Tibial nerve (tissue), 4 donors: ENCODE measurements around the gene GALNT14. TPM values are rescaled to one million over a fixed set of nuclear protein-coding genes. Genes with fewer than 3 reads are reported as not detected.

Experiments used
- DNase-seq, 2 donors: peaks; one replicate each; pipeline ENCODE4 v3.0.0-alpha.2; 2019; ENCODE audit warnings: low spot score in 2 of 2
- H3K27ac ChIP-seq, 4 donors: fragments of 200-600 bp; sonication (generic) in 3 of 4; one replicate each; pipeline ENCODE4 v1.5.1; 2017 to 2019; ENCODE audit warnings: mild to moderate bottlenecking in 1 of 4
- H3K27me3 ChIP-seq, 2 donors: fragments of 200-600 bp; sonication (generic) in 1 of 2; one replicate each; pipeline versions ENCODE4 v1.5.1 to v1.6.0; 2017 to 2019
- H3K36me3 ChIP-seq, 3 donors: fragments of 200-600 bp; sonication (generic); one replicate each; pipeline ENCODE4 v1.5.1; 2018 to 2019
- H3K4me1 ChIP-seq, 4 donors: fragments of 200-600 bp; sonication (generic) in 3 of 4; one replicate each; pipeline ENCODE4 v1.5.1; 2017 to 2019
- H3K4me3 ChIP-seq, 4 donors: fragments of 200-600 bp; sonication (generic) in 3 of 4; one replicate each; pipeline ENCODE4 v1.5.1; 2017 to 2019; ENCODE audit warnings: mild to moderate bottlenecking in 1 of 4, moderate library complexity in 1 of 4
- H3K9me3 ChIP-seq, 4 donors: fragments of 200-600 bp; sonication (generic) in 3 of 4; one replicate each; pipeline ENCODE4 v1.5.1; 2017 to 2019
- CTCF ChIP-seq, 5 experiments: fragments of 200-600 bp in 3 of 5; fragments of 450-650 bp in 2 of 5; sonication (generic) in 3 of 5; IDR thresholded peaks; one replicate each; pipeline ENCODE4 v1.5.1; 2016 to 2019; ENCODE audit warnings: antibody characterized with exemption in 5 of 5, mild to moderate bottlenecking in 3 of 5, moderate library complexity in 2 of 5
- EP300 ChIP-seq, 2 donors: sonication (generic); formaldehyde crosslinking; IDR thresholded peaks; one replicate each; pipeline ENCODE4 v1.6.1; 2017; ENCODE audit warnings: antibody characterized with exemption in 2 of 2, mild to moderate bottlenecking in 1 of 2
- POLR2A ChIP-seq, 2 donors: fragments of 450-650 bp; IDR thresholded peaks; one replicate each; pipeline ENCODE4 v1.6.1; 2017; ENCODE audit warnings: antibody characterized with exemption in 2 of 2, mild to moderate bottlenecking in 2 of 2, moderate library complexity in 2 of 2
- WGBS, 2 donors: methylation state at CpG; one replicate each; pipeline ENCODE4 v1.1.5; 2018; 5-methylcytosine and 5-hydroxymethylcytosine counted together
- total RNA-seq, 4 donors: library from RNA; depleted of rRNA; stranded (reverse); fragments of >200 nt; gene quantifications; one replicate each; pipeline ENCODE4 v1.1.0, GENCODE V29; 2016

GALNT14 gene
- total RNA-seq, 4 donors from 2014 or later, result 0.21 to 4.2 (median 0.78) TPM; not detected in 1

GRCh38 chr2:31016648-31017047 is 121.6 kb downstream of the GALNT14 start:
- no peak overlapping the region for H3K4me3 ChIP-seq
- no peaks in the 10 kb centered on the region for H3K4me1 ChIP-seq
- TF ChIP-seq POLR2A (IDR thresholded peaks at IDR 0.05) (no peak), EP300 (IDR thresholded peaks at IDR 0.05) (no peak), CTCF (IDR thresholded peaks at IDR 0.05) (no peak)
- WGBS, 2 donors, result 85 to 86% methylated on average over 5 of the region's 5 CpGs
- H3K9me3 ChIP-seq, result no peaks in the 10 kb centered on the region
- H3K36me3 ChIP-seq, result no peaks in the 10 kb centered on the region
- no peak for DNase-seq
- no peaks in the 10 kb centered on the region for H3K27me3 ChIP-seq
- no peak overlapping the region for H3K27ac ChIP-seq

- H3K9me3 ChIP-seq, result no peaks in the 10 kb centered on the region
- H3K36me3 ChIP-seq, result no peaks in the 10 kb centered on the region
- no peak overlapping the region for H3K4me3 ChIP-seq
- DNase-seq, result no peak
- H3K27me3 ChIP-seq, result peaks cover 0 to 12% of the 10 kb centered on the region in 2 donors
- 72 to 91% methylated on average over 4 of the region's 4 CpGs for WGBS, 2 donors
- no peaks in the 10 kb centered on the region for H3K4me1 ChIP-seq
- TF ChIP-seq CTCF (IDR thresholded peaks at IDR 0.05) (no peak), EP300 (IDR thresholded peaks at IDR 0.05) (no peak), POLR2A (IDR thresholded peaks at IDR 0.05) (no peak)
- no peak overlapping the region for H3K27ac ChIP-seq
These were observed 123.7 kb downstream of the GALNT14 start for GRCh38 chr2:31014516-31014915.

GRCh38 chr2:31013301-31013700 is 124.9 kb downstream of the GALNT14 start:
- no peak overlapping the region for H3K27ac ChIP-seq
- no peaks in the 10 kb centered on the region for H3K36me3 ChIP-seq
- H3K27me3 ChIP-seq, result peaks cover 0 to 16% of the 10 kb centered on the region in 2 donors
- no peak for DNase-seq
- no peak overlapping the region for H3K4me3 ChIP-seq
- TF ChIP-seq POLR2A (IDR thresholded peaks at IDR 0.05), result no peak
- no peak for TF ChIP-seq CTCF (IDR thresholded peaks at IDR 0.05)
- TF ChIP-seq EP300 (IDR thresholded peaks at IDR 0.05), result no peak
- no peaks in the 10 kb centered on the region for H3K9me3 ChIP-seq
- WGBS, 2 donors, result 67 to 68% methylated on average over 8 of the region's 8 CpGs
- H3K4me1 ChIP-seq, result no peaks in the 10 kb centered on the region

- Histone ChIP-seq H3K27ac (no peak overlapping the region), H3K4me1 (no peaks in the 10 kb centered on the region), H3K9me3 (no peaks in the 10 kb centered on the region), H3K27me3 (peaks cover 0 to 16% of the 10 kb centered on the region in 2 donors), H3K4me3 (no peak overlapping the region), H3K36me3 (no peaks in the 10 kb centered on the region)
- TF ChIP-seq EP300 (IDR thresholded peaks at IDR 0.05), result no peak
- TF ChIP-seq CTCF (IDR thresholded peaks at IDR 0.05), result no peak
- no peak for TF ChIP-seq POLR2A (IDR thresholded peaks at IDR 0.05)
- 23 to 39% methylated on average over 1 of the region's 1 CpG for WGBS, 2 donors
- DNase-seq, result no peak
These were observed 125.8 kb downstream of the GALNT14 start for GRCh38 chr2:31012406-31012805.

- TF ChIP-seq EP300 (IDR thresholded peaks at IDR 0.05) (no peak), CTCF (IDR thresholded peaks at IDR 0.05) (no peak), POLR2A (IDR thresholded peaks at IDR 0.05) (no peak)
- no peak for DNase-seq
These were observed 126.7 kb downstream of the GALNT14 start for GRCh38 chr2:31011587-31011986.

More at GRCh38 chr2:31011587-31011986, 126.7 kb downstream of the GALNT14 start:
- Histone ChIP-seq H3K36me3 (no peaks in the 10 kb centered on the region), H3K9me3 (no peaks in the 10 kb centered on the region), H3K4me1 (no peaks in the 10 kb centered on the region), H3K27ac (no peak overlapping the region), H3K27me3 (peaks cover 0 to 16% of the 10 kb centered on the region in 2 donors), H3K4me3 (no peak overlapping the region)
- 66 to 76% methylated on average over 6 of the region's 6 CpGs for WGBS, 2 donors
